ENCODE measurements around the gene USP38.
"Not testable (repeated sequence)": the region's sequence is repeated elsewhere in the genome, so short reads cannot be mapped to it uniquely, and the experiment has no call there.

Gene USP38
- total RNA-seq, result 201 reads per million, percentile 92 among the genes with 10 or more reads in this experiment

GRCh38 chr4:143184503-143185252 is at the start of gene USP38:
TSS of gene USP38 (plus strand) at chr4:143184917. CDS start at chr4:143185451, 534 bp downstream.
- peak; percentile 83 for DNase-seq

GRCh38 chr4:143135358-143135757 is 49.4 kb upstream of the USP38 start:
- DNase-seq, result no peak

GRCh38 chr4:143140696-143141095 is 44.0 kb upstream of the USP38 start:
- DNase-seq, result no peak

- no peak for DNase-seq
Observed at GRCh38 chr4:143148521-143148920, 36.2 kb upstream of the USP38 start.

DNA sequence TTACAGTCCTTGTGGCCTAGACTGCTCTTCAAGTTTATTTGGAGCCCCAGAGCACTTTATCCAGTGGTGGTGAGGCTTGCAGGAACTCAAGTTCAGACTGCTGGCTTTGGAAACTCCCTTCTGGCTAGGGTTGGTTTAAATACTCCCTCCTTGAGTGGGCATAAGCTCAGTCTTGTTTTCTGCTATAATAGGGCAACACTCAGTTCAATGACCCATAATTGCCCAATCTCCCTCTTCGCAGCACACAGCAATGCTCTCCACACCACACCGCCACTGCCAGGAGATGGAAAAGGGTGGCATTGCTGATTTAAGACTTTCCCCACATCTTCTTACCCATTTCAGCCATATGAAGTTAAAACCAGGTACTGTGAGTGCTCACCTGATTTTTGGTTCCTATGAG is 27.9 kb upstream of the USP38 start:
- DNase-seq, result no peak

DNA sequence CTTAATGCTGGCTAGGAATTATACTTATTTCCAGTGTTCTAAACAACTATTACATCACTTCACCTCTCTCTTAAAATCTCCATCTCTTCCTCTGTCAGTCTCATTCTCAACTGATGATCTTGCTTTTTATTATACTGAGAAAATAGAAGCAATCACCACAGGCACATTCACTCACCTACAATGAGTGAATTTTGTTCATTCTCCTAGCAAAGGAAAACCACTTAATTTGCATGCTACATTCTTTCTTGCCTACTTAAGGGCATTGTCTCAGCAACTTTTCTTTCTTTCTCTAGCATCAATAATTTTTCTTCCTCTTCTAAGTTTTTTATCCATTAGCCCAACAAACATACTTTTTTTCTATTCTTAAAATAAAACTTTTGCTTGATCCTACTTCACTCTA is 21.1 kb upstream of the USP38 start:
- no peak for DNase-seq

DNA sequence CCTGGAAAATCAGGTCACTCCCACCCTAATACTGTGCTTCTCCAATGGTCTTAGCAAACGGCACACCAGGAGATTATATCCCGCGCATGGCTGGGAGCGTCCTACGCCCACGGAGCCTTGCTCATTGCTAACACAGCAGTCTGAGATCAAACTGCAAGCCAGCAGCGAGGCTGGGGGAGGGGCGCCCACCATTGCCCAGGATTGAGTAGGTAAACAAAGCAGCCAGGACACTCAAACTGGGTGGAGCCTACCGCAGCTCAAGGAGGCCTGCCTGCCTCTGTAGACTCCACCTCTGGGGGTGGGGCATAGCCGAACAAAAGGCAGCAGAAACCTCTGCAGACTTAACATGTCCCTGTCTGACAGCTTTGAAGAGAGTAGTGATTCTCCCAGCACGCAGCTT is 18.0 kb upstream of the USP38 start:
- DNase-seq, result not testable (repeated sequence)

GRCh38 chr4:143178923-143179322 is 5.8 kb upstream of the USP38 start:
- DNase-seq, result no peak

DNA sequence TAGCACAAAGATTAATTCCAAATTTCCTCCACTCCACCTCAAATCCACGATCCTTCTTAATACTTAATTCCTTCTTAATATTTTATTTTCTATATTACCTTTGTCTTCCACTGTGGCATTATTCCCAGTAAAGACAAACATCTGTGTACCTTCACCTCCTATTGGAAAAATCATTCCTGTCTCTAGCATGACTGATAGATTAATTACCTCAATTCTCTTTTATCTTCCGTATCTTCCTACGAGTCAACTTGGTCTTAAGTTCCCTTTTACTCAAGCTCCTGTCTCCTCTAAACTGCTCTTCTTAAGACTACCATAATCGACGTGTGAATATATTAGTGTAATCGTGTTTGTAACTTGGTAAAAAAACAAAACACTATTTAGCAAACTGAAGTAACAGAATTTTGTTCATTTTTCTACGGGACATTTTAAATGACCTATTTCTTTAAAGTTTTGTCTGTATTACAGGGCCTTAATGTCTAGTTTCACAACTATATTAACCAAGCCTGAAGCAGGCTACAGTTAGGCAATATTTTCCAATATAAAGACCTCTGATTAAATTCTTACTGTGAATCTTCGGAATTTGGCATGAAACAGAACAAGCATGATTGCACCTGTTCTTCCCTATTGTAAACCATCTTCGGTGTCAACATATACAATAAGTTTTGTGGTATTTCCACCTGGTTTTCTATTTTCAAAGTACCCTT is 1.1 kb upstream of the USP38 start:
- DNase-seq, result no peak

DNA sequence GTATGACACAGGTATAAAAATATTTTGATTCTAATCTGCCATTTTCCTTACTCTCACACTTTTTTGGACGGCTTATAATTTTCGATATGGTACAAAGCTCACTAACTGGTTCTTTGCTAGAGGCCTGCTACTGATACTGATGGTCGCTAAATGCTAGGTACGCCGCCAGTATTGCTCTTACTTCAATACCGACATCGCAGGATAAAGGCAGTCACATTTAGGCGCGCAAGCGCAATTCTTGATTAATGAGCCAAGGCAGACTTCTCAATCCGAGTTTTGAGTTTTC is 557 bp upstream of the USP38 start:
- DNase-seq, result no peak

DNA sequence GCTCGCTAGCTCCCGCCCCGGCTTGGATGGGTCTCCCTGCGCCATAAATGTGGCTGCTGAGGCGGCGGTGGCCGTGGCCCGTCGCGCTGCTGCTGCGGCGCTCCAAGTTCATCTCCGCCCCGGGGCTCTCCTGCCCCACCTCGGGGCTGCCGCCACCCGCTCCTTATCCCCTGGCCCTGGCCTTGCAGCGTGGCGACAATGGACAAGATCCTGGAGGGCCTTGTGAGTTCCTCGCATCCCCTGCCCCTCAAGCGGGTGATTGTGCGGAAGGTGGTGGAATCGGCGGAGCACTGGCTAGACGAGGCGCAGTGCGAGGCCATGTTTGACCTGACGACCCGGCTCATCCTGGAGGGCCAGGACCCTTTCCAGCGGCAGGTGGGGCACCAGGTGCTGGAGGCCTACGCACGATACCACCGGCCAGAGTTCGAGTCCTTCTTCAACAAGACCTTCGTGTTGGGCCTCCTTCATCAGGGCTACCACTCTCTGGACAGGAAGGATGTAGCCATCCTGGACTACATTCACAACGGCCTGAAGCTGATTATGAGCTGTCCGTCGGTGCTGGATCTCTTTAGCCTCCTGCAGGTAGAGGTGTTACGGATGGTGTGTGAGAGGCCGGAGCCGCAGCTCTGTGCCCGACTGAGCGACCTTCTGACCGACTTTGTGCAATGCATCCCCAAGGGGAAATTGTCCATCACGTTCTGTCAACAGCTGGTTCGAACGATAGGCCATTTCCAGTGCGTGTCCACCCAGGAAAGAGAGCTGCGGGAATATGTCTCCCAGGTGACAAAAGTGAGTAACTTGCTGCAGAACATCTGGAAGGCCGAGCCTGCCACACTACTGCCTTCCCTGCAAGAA is 763 bp downstream of the USP38 start:
- DNase-seq, result peak; percentile 6

- DNase-seq, result no peak
Observed at GRCh38 chr4:143186212-143186611, 1.5 kb downstream of the USP38 start.

- no peak for DNase-seq
Observed at GRCh38 chr4:143186649-143187048, 1.9 kb downstream of the USP38 start.

DNA sequence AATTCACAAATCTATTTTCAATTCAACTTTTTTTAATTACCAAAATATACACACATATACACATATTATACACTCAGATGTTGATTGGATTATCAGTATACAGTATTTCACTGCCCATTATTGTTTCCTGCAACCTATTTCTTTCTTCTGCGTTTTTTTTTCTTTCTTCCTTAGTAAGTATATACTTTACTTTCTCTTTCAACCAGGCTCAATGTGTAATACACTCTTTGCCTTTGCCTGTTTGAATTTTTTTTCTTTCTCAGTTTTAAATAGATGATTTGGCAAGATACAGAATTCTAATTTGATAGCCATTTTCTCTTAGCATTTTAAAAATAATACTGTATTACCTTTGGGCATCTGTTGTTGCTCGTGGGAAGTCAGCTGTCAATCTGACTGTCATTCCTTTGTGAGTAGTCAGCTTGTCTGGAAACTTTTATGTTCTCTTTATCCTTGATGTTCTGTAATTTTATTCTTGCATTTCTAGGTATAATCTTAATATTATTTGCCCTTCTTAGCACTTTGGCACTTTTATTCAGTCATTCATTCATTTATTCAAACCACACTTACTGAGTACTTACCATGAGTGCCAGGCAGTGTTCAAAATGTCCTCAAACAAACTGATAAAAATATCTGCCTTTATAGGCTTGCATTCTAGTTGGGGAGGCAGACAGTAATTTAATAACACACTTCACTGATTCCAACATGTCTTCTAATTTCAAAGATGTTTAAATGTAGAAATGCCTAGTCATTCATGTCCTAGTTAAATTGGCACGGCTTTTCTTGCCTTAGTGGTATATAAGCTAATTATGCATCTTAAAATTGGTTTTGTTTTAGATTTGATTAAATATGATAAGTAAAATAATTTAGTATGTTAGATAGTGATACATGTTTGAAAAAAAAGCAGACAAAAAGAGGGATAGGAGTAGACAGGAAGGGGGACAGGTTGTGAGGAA is 3.7 kb downstream of the USP38 start:
- DNase-seq, result no peak

DNA sequence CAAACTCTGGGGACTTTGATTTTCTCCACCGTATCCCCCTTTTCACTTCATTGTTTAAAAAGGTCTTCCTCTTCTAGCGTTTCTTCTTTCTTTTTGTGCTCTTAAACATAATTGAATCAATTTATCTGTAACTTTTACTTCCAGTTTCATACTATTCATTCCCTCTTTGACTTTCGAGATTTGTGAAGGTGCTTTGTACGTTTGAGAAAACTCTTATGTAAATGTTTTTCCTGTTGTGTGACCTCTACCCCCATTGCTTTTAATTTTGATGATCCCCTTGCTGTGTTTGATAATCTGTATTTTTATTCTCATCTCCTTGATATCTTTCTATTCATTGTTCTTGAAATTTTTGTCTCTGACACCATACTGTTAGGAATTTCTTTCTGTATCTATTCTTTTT is 4.8 kb downstream of the USP38 start:
- no peak for DNase-seq

- no peak for DNase-seq
Observed at GRCh38 chr4:143195581-143195980, 10.9 kb downstream of the USP38 start.

DNA sequence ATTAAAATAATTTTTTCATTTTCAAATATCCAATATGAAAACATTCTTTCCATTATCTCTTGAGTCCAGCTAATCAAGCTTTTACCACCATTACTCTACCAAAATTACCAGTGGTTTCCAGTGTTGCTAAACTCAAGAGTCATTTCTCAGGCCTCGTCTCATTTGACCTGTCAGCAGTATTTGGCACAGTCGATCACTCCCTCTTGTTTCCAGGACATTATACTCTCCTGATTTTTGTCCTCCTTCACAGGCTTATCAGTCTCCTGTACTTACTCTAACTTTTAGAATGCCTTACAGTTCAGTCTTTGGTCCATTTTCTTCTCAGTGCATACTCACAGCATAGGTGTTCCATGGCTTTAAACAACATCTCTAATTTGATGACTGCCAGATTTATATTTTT is 11.6 kb downstream of the USP38 start:
- no peak for DNase-seq

GRCh38 chr4:143199503-143199902 is 14.8 kb downstream of the USP38 start:
- no peak for DNase-seq

GRCh38 chr4:143202824-143203223 is 18.1 kb downstream of the USP38 start:
- no peak for DNase-seq

DNA sequence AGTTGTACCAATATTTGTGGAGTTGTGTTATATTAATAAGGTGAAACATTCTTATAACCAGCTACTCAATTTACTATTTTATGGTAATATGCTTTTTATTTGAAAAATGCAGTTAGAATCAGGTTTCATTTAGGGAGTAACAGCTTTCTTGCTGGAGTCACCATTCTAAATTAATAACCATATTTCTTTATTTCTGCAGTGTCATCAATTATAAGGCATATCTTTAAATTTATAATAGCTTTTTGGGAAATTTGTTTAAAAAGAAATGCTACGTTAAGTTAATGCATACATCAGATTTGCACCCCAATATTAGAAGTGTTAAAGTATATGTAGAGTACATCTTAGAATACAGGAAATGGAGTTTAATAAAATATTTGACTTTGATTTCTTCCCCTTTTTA is 18.9 kb downstream of the USP38 start:
- no peak for DNase-seq

- no peak for DNase-seq
Observed at GRCh38 chr4:143207555-143207954, 22.8 kb downstream of the USP38 start.

DNA sequence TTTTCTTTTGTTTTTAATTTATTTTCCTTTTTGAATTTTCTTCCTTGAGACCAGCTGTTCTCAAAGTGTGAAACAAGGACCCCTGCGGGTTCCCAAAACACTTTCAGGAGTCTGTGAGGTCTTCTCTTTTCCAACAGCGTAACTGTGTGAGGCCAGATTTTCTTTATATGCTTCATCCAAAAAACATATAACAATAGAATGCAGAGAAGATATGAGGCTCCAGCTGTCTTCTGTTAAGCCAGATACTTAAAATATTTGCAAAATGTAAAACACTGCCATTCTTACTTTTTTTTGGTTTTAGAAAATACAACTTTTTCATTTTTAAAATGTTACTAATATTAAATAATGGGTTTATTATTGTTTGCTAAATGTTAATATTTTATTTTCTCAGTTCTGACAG is 27.8 kb downstream of the USP38 start:
- DNase-seq, result no peak

GRCh38 chr4:143215873-143216272 is 31.2 kb downstream of the USP38 start:
- DNase-seq, result no peak
